Right atrium auricular region (tissue), 2 donors: Measurements from ENCODE around the gene RFX1. TPM values are rescaled to one million over a fixed set of nuclear protein-coding genes. Genes with fewer than 3 reads are reported as not detected.

Source experiments
- DNase-seq: peaks from one replicate; pipeline ENCODE4 v3.0.0-alpha.2; 2019; ENCODE audit warnings: low spot score
- H3K27ac ChIP-seq, 2 donors: fragments of 200-600 bp; sonication (generic); 1 replicate in 1 of 2; 2 replicates in 1 of 2; pipeline ENCODE4 v1.5.1; 2016 to 2019
- H3K27me3 ChIP-seq, 2 donors: fragments of 200-600 bp; sonication (generic); one replicate each; pipeline versions ENCODE4 v1.5.1 to v1.6.0; 2017 to 2019
- H3K36me3 ChIP-seq: fragments of 200-600 bp; sonication (generic); one replicate; pipeline ENCODE4 v1.5.1; 2016
- H3K4me1 ChIP-seq, 2 donors: fragments of 200-600 bp; sonication (generic); one replicate each; pipeline versions ENCODE4 v1.5.1 to v1.6.0; 2017 to 2019
- H3K4me3 ChIP-seq, 2 donors: fragments of 200-600 bp; sonication (generic); 1 replicate in 1 of 2; 2 replicates in 1 of 2; pipeline ENCODE4 v1.5.1; 2017 to 2019; ENCODE audit warnings: mild to moderate bottlenecking in 1 of 2, moderate library complexity in 1 of 2
- H3K9me3 ChIP-seq, 2 donors: fragments of 200-600 bp; sonication (generic); one replicate each; pipeline ENCODE4 v1.5.1; 2019
- CTCF ChIP-seq, 2 donors: fragments of 200-600 bp; sonication (generic); IDR thresholded peaks; one replicate each; pipeline ENCODE4 v1.5.1; 2019; ENCODE audit warnings: antibody characterized with exemption in 2 of 2
- total RNA-seq, 2 donors: library from RNA; depleted of rRNA; stranded (reverse); fragments of >200 nt; gene quantifications; one replicate each; pipeline ENCODE4 v1.1.0, GENCODE V29; 2016

The RFX1 gene
- total RNA-seq, 2 donors from 2014 or later = 3.2 to 5.2 TPM

GRCh38 chr19:13984875-13985741 is 21.0 kb downstream of the RFX1 start:
- Histone ChIP-seq H3K27ac (no peak overlapping the region), H3K4me3 (no peak overlapping the region), H3K36me3 (no peaks in the 10 kb centered on the region), H3K9me3 (no peaks in the 10 kb centered on the region), H3K4me1 (peaks cover 0 to 43% of the 10 kb centered on the region in 2 donors), H3K27me3 (no peaks in the 10 kb centered on the region)
- DNase-seq = no peak
- TF ChIP-seq CTCF (IDR thresholded peaks at IDR 0.05) = no peak

GRCh38 chr19:13984186-13984585 is 21.9 kb downstream of the RFX1 start:
- TF ChIP-seq CTCF (IDR thresholded peaks at IDR 0.05) = no peak
- H3K4me1 ChIP-seq = peaks cover 0 to 49% of the 10 kb centered on the region in 2 donors
- H3K27ac ChIP-seq = no peak overlapping the region
- no peaks in the 10 kb centered on the region for H3K9me3 ChIP-seq
- no peak overlapping the region for H3K4me3 ChIP-seq
- no peaks in the 10 kb centered on the region for H3K27me3 ChIP-seq
- no peaks in the 10 kb centered on the region for H3K36me3 ChIP-seq
- DNase-seq = no peak

DNA sequence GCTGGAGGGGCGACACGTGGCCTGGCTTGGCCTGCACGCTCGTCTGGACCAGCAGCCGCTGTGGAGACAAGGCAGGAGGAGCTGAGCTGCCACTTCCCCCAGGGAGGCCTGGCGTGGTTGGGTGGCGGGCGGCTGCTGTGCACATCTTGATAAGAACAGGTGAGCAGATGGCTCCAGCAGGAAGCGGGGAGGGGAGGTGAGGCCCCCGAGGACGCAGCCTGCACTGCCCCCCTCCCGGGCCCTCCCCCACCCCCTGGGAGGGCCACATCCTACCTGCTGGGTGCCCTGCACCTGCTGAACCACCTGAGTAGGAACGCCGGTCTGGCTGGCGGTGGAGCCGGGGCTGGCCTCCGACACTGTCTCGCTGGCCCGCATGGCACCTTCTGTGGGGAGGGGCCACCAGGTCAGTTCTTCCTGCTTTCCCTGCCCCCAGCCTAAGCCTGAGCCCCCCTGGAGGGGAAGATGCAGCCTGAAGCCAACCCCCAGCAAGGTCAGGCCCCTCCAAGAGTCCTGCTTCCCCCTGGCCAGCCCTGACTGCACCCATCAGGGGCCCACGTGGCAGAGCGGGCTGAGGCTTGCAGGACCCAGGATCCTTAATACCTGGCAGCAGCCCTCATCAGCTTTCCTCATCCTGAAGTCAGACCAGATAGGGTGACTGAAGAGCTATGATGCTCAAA is 22.8 kb downstream of the RFX1 start:
- Histone ChIP-seq H3K4me3 (no peak overlapping the region), H3K9me3 (no peaks in the 10 kb centered on the region), H3K27ac (no peak overlapping the region), H3K27me3 (no peaks in the 10 kb centered on the region), H3K4me1 (peaks cover 0 to 55% of the 10 kb centered on the region in 2 donors), H3K36me3 (no peaks in the 10 kb centered on the region)
- DNase-seq = no peak
- no peak for TF ChIP-seq CTCF (IDR thresholded peaks at IDR 0.05)

DNA sequence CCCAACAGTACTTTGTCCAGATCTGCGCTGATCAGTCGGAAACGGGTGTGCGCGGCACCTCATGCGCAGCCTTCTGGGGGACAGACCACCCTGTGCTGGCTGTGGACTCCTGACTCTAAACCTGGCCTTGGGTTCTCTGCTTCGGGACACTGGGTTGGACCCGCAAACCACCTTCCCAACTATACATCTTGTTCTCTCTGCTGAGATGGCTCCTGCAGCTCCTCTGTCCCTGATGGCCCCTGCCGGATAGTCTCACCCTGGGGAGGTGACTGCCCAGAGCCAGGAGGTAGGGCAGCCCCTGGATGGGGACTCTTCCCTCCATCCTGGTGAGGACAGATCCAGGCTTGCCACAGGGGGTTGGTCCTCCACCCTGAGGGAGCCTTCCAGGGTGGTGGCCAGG is 23.3 kb downstream of the RFX1 start:
- Histone ChIP-seq H3K27ac (no peak overlapping the region), H3K27me3 (no peaks in the 10 kb centered on the region), H3K4me1 (peaks cover 0 to 57% of the 10 kb centered on the region in 2 donors), H3K9me3 (no peaks in the 10 kb centered on the region), H3K4me3 (no peak overlapping the region), H3K36me3 (no peaks in the 10 kb centered on the region)
- no peak for TF ChIP-seq CTCF (IDR thresholded peaks at IDR 0.05)
- DNase-seq = no peak

DNA sequence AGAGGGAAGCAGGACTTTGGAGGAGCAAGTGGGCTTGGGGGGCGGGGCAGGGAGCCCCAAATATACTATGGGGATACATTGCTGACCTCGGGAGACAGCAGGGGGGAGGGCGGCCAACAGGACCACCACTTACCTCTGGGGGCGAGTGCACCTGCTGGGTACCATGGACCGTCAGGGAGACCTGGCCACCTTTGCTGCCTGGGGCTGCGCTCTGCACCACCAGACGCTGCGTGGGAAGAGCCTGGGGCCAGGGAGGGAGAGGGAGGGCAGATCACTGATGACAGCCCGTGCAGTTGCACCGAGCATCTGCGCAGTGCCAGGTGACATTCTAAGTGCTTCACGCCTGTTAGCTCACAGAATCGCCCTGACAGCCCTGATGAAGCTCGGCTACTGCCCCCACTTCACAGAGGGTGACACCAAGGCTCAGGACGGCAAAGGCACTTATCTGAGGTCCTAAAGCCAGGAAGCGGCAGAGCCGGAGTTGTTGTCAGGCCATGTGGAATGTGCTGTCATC is 24.1 kb downstream of the RFX1 start:
- no peak overlapping the region for H3K4me3 ChIP-seq
- DNase-seq = no peak
- no peak overlapping the region for H3K27ac ChIP-seq
- no peaks in the 10 kb centered on the region for H3K36me3 ChIP-seq
- H3K9me3 ChIP-seq = no peaks in the 10 kb centered on the region
- H3K4me1 ChIP-seq = peaks cover 0 to 52% of the 10 kb centered on the region in 2 donors
- no peak for TF ChIP-seq CTCF (IDR thresholded peaks at IDR 0.05)
- H3K27me3 ChIP-seq = no peaks in the 10 kb centered on the region
